Measurements from ENCODE around the gene EMX1. TPM values are rescaled to one million over a fixed set of nuclear protein-coding genes. Genes with fewer than 3 reads are reported as not detected.

The EMX1 gene
- total and polyA plus RNA-seq, 2 of the 13 experiments (the other 11 are each of a cell fraction or from before 2014, with no cell fraction given), result 0.62 to 4.9 TPM

GRCh38 chr2:72887032-72887739, 30.1 kb upstream of the EMX1 start, which contains the start of gene SPR (continued):
- TF ChIP-seq ZNF784 (CRISPR knock-in tag; IDR thresholded peaks at IDR 0.05; ENCODE audit: borderline replicate concordance) (peak; percentile 37; the same call in 1 of the 2 replicates), ZBTB4 (CRISPR knock-in tag; IDR thresholded peaks at IDR 0.05; ENCODE audit: borderline replicate concordance) (no peak), MIXL1 (CRISPR knock-in tag; IDR thresholded peaks at IDR 0.05) (0 out of 2 replicates have a peak, but pooled peaks have one; percentile 6), FOXA3 (CRISPR knock-in tag; IDR thresholded peaks at IDR 0.05) (peak; percentile 26; the same call in 1 of the 2 replicates), NR2F6 (IDR thresholded peaks at IDR 0.05) (peak; percentile 27; the same call in 1 of the 2 replicates), NR2F6 (CRISPR knock-in tag; IDR thresholded peaks at IDR 0.05) (no peak), ZNF431 (CRISPR knock-in tag; IDR thresholded peaks at IDR 0.05; ENCODE audit: borderline replicate concordance, low read depth) (no peak; the same call in 1 of the 2 replicates), THAP11 (CRISPR knock-in tag; IDR thresholded peaks at IDR 0.05) (peak; percentile 11), JUN (CRISPR knock-in tag; IDR thresholded peaks at IDR 0.05) (0 out of 2 replicates have a peak, but pooled peaks have one; percentile 49), HNRNPH1 (optimal IDR thresholded peaks at IDR 0.05; ENCODE audit: low read depth, low read length) (no peak), ZNF746 (CRISPR knock-in tag; IDR thresholded peaks at IDR 0.05) (no peak), SNAI1 (CRISPR knock-in tag; IDR thresholded peaks at IDR 0.05; ENCODE audit: borderline replicate concordance) (no peak), BRCA1 (CRISPR knock-in tag; IDR thresholded peaks at IDR 0.05) (no peak; the same call in 1 of the 2 replicates), YY1 (IDR thresholded peaks at IDR 0.05; ENCODE audit: insufficient read depth, insufficient replicate concordance, low read depth, low read length) (peak; percentile 73), ZBTB46 (CRISPR knock-in tag; IDR thresholded peaks at IDR 0.05; ENCODE audit: borderline replicate concordance) (peak; percentile 35; the same call in 1 of the 2 replicates), GATAD2A (CRISPR knock-in tag; IDR thresholded peaks at IDR 0.05) (no peak), XRCC5 (optimal IDR thresholded peaks at IDR 0.05; ENCODE audit: low read length) (no peak), CSRNP2 (CRISPR knock-in tag; conservative IDR thresholded peaks at IDR 0.05; ENCODE audit: low read depth) (no peak)
- TF ChIP-seq, protein P1, sequence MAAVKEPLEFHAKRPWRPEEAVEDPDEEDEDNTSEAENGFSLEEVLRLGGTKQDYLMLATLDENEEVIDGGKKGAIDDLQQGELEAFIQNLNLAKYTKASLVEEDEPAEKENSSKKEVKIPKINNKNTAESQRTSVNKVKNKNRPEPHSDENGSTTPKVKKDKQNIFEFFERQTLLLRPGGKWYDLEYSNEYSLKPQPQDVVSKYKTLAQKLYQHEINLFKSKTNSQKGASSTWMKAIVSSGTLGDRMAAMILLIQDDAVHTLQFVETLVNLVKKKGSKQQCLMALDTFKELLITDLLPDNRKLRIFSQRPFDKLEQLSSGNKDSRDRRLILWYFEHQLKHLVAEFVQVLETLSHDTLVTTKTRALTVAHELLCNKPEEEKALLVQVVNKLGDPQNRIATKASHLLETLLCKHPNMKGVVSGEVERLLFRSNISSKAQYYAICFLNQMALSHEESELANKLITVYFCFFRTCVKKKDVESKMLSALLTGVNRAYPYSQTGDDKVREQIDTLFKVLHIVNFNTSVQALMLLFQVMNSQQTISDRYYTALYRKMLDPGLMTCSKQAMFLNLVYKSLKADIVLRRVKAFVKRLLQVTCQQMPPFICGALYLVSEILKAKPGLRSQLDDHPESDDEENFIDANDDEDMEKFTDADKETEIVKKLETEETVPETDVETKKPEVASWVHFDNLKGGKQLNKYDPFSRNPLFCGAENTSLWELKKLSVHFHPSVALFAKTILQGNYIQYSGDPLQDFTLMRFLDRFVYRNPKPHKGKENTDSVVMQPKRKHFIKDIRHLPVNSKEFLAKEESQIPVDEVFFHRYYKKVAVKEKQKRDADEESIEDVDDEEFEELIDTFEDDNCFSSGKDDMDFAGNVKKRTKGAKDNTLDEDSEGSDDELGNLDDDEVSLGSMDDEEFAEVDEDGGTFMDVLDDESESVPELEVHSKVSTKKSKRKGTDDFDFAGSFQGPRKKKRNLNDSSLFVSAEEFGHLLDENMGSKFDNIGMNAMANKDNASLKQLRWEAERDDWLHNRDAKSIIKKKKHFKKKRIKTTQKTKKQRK (IDR thresholded peaks at IDR 0.05; ENCODE audit: low read length), result no peak

Measured in HepG2 (cell line).